ENCODE data around the gene SIGLEC9.

The SIGLEC9 gene

DNA sequence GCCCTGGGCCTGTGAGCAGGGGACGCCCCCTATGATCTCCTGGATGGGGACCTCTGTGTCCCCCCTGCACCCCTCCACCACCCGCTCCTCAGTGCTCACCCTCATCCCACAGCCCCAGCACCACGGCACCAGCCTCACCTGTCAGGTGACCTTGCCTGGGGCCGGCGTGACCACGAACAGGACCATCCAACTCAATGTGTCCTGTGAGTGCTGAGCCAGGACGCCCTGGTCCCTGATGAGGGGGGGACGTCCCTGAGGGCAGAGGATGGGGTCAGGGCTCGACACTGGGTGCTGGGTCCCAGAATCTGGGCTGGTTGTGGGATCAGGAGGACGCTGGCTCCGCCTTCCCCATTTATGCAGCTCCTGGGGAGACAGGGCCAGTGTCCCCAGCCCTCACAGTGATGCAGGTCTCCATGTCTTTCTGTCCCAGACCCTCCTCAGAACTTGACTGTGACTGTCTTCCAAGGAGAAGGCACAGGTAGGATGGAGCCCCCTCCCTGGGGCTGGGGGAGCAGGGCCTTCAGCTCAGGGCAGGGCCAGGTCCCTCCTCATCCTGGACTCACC is 19.9 kb downstream of the SIGLEC9 start:
- no peak for DNase-seq (ENCODE audit: low read depth in 2 of 2)

DNA sequence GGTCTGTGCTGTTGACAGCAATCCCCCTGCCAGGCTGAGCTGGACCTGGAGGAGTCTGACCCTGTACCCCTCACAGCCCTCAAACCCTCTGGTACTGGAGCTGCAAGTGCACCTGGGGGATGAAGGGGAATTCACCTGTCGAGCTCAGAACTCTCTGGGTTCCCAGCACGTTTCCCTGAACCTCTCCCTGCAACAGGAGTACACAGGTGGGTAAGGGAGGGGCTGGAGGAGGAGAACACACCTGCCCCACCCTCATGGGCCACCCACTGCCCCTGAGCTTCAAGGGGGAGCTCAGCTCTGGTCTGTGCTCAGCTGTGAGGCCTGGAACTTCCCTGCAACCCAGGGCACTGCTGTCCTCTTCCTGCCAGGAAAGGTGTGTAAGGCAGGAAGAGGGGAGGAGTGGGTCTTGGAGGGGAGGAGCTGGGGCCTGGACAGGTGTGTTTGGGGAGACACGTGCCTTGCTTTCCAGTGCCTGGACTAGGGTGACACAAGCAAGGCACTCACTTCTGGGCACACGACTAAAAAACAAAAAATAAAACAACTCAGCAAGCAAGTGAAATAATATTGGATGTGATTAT is 21.3 kb downstream of the SIGLEC9 start:
- DNase-seq (ENCODE audit: low read depth in 2 of 2), result no peak

DNA sequence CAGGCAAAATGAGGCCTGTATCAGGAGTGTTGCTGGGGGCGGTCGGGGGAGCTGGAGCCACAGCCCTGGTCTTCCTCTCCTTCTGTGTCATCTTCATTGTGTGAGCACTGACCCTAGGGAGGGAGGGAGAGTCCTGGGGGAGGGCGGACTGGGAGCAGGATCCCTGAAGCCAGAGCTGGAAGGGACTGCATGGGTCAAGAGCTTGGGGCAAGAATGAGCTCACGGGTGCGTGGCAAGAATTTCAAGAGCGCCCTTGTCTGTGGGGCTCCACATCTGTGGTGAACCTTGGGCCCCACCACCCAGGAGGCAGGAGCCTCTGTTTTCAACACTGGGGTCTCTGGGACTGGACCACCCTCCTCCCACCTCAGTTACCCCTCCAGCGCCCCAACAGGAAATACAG is 22.0 kb downstream of the SIGLEC9 start:
- no peak for DNase-seq (ENCODE audit: low read depth in 2 of 2)

DNA sequence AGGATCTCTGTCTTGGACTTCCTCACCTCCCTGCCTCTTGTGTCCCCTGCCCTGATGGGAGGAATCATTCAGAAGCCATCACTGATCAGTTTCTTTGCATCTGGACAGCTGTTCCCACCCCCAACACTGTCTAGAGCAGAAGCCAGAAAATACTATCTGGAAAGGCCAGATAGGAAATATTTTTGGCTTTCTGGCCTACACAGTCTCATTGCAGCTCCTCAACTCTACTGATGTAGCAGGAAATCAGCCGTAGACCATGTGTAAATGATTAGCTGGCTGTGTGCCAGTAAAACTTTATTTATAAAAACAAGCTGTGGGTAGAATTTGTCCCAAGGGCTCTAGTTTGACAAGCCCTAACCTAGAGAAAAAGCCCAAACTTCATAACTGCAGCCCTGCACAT is 23.0 kb downstream of the SIGLEC9 start:
- no peak for DNase-seq (ENCODE audit: low read depth in 2 of 2)

DNA sequence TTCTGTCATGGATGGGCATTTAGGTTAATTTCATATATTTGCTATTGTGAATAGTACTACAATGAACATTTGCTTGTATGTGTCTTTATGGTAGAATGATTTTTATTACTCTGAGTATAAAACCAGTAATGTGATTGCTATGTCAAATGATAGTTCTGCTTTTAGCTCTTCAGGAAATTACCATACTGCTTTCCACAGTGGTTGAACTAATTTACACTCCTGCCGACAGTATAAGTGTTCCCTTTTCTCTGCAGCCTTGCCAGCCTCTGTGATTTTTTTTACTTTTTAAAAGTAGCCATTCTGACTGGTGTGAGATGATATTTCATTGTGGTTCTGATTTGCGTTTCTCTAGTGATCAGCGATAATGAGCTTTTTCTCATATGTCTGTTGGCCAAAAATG is 23.9 kb downstream of the SIGLEC9 start:
- DNase-seq (ENCODE audit: low read depth in 2 of 2), result no peak

DNA sequence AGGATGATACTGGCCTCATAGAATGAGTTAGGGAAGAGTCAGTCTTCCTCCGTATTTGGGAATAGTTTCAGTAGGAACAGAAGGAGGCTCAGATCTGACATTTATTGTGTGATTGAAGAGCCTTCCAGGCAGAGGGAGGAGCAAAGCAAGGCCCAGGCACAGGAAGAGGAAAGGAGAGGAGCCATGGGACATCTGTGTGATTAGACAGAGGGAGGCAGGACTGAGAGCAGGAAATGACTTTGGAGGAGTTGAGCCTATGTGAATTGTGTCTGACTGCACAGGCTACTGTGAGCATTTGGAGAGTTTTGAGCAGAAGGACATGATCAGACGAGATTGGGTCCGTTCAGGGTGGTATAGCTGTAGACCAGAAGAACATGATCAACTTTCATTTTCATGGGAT is 25.9 kb downstream of the SIGLEC9 start:
- DNase-seq (ENCODE audit: low read depth in 2 of 2), result no peak

DNA sequence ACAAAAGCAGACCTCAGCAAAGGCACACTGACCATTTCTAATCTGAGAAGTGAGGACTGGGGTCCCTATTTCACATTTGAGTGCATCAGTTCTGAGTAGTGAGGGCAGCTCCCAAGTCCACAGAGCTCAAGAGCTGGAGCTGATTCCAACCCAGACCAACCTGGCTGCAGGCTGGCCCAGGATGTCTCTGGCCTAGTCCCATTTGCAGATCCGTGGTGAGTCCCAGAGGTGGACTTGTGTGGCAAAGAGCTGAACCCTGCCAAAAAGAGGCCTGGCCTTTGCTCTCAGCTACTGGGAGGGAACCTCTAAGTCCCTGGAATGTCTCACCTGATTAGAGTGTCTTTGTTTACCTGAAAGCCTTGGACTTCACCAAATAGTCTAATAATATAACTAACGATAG is 32.0 kb downstream of the SIGLEC9 start:
- no peak for DNase-seq (ENCODE audit: low read depth in 2 of 2)

DNA sequence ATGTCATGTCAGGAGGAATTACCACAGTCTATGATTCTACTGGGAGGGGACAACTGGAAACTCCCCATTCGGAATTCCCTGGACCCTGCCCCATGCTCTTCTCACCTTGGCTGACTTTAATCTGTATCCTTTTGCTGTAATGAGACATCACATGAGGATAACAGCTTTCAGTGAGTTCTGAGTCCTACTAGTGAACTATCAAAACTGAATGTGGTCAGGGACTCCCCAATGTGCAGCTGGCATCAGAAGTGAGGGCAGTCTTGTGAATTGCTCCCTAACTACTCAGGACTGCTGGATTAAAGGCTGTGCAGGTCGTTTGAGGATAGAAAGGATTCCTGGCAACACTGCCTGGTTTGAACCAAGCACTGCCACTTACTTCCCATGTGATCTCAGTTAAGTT is 32.6 kb downstream of the SIGLEC9 start:
- DNase-seq (ENCODE audit: low read depth in 2 of 2), result no peak

DNA sequence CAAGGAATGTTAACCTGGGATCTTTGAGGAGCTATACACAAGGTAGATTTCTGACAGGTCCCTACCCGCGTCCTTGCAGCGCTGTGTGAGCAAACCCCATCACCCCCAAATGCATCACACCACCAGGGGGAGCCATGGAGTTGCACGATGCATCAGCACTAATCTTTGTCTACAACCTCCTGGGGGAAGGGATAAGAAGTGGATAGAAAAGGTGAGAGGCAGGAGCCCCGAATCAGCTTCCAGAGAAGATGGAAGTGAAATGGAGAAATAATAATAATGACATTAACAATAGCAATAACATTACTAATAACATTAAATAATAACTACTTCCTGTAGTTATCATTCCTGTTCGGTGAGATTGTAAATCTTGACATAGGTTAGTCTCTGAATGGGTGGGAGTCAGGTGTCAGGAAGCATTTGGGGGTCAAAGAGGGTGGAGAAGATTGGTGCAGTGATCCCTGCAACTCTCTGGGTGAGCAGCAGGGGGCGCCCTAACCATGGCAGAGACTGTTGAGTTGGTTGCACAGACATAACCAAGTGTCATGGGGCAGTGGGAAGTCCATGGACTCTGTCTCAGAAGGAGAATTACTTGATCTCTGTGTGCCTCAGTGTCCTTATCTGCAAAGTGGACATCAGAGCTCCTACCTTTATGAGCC is 33.9 kb downstream of the SIGLEC9 start:
- peak; percentile 70 to 75 for DNase-seq (ENCODE audit: low read depth in 2 of 2)

DNA sequence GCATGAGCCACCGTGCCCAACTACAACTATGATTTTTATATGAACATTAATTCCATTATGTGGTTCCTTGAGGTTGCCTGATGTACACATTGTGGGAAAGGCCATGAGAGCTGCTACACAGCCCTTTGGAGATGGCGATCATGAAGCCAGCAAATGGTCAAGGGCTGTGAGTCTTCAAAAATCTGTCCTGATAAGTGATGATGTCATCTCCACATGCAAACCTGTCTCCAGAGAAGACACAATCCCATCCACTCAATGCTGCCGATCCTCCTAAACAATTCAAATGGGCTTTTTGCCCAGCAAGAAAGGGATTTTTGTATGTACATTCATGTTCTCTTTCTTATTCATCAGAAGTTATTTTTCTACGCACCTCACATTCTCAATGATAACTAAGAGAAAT is 35.0 kb downstream of the SIGLEC9 start:
- DNase-seq (ENCODE audit: low read depth in 2 of 2), result no peak

DNA sequence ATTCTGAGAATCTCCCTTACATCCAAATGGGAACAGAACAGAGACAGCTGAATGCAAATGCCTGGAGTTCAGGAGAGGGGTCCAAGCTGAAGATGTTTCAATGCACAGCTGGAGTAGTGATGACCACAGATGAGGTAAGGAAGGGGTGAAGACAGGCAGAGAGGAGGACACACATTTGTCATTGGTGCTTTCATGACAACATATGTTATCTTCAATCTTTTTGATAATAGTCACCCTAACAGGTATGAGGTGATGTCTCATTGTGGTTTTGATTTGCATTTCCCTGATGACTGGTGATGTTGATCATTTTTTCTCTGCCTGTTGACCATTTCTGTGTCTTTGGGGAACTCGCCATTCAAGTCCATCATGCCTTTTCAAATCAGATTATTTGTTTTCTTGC is 36.6 kb downstream of the SIGLEC9 start:
- DNase-seq (ENCODE audit: low read depth in 2 of 2), result no peak

DNA sequence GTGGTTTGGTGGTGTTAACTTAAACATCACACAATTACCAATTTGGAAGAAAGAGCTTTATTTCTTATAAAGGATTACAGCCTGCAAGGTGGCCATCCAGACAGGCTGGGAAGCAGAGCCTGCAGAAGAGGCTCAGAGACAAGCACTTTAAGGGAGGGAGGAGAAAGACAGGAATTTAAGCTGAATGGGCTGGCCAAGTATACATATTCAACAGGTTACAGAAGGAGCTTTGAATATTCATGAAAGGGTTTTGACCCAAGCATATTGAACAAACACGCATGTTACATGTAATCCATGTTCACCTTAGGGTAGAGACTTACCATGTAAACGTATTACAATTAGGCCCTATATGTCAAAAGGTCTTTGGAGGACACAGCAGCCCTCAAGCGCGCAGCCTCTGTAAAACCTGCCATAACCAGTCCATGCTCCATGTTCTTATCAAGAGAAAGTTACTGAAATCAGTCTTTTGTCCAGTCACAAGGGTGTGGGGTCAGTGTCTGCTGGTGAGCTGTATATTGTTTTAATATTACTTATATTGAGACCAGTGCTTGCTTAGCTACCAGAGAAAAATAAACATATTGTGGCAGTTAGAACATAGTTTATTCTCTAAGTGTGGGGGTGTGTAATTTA is 37.3 kb downstream of the SIGLEC9 start:
- DNase-seq (ENCODE audit: low read depth in 2 of 2), result no peak

DNA sequence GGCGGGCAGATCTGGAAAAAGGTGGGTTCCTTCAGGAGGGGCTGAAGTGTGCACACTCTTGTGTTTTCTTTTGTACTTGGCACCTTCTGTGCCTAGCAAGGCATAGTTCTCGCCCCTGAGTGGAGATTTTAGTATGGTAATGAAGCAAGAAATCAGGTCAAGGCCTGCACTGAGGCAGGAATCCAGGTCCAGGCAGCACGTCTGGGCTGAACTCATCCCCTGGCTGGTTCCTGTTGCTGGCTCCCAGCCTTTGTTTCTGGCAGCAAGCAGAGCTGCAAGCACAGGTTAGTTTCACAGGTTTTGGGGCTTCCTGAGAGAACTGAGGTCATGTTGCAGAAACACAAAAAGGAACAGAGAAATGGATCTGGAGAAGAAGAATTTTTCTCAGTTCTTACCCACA is 38.6 kb downstream of the SIGLEC9 start:
- DNase-seq (ENCODE audit: low read depth in 2 of 2), result no peak

DNA sequence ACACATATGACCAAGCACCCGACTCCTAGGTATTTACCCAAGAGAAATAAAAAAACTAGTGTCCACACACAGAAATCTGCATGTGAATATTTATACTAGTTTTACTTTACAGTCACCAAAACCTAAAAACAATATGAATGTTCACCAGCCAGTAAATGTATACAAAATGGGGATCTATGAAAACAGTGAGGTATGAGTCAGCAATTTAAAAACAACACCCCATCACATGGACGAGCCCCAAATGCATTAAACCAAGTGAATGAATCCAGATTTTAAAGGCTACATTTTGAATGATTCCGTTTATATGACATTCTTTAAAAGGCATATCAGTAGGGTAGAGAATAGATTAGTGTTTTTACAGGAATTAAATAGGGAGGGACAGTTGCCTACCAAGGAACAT is 39.5 kb downstream of the SIGLEC9 start:
- no peak for DNase-seq (ENCODE audit: low read depth in 2 of 2)

DNA sequence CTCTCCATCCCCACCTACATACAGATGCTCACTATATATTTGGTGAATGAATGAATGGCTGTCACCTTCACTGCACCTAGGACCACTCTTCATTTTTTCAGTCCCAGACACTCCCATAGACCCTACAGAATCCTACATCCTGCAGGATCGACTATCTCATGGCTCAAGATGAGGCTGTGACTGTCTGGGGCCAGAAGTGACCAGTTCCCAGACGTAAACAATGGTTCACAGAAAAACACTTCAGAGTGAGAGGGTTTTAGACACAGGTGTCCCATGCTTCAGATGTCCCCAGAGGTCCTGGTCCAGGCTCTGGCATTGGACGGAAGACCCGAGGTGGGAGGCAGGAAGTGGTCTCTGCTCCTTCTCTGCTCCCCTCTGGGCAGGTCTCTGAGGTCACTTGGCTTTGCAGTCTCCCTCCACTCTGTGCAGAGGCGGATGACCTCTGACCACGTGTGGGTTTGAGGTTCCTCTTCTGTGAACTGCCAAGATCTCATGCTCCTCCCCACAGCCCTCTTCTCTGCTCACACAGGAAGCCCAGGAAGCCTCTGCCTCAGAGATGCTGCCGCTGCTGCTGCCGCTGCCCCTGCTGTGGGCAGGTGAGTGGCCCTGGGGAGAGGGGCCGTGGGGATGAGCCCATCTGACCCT is 42.3 kb downstream of the SIGLEC9 start:
- DNase-seq (ENCODE audit: low read depth in 2 of 2), result no peak

DNA sequence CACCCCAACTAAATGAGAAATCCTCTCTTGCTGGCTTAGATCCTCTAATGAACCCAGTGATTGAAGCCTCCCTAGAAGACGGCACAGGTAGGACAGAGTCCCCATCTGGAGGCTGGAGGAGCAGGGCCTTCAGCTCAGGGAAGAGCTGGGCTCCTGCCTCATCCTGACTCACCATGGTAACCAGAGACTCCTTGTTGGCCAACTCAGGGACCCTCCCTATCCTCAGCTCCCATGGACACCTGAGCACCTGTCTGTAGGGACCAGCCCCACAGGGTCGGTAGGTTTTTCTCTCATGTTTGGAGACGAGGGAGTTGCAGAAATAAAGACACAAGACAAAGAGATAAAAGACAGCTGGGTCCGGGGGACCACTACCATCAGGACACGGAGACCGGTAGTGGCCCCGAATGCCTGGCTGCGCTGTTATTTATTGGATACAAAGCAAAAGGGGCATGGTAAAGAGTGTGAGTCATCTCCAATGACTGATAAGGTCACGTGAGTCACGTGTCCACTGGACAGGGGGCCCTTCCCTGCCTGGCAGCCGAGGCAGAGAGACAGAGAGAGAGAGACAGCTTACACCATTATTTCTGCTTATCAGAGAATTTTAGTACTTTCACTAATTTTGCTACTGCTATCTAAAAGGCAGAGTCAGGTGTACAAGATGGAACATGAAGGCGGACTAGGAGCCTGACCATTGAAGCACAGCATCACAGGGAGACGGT is 44.0 kb downstream of the SIGLEC9 start:
- no peak for DNase-seq (ENCODE audit: low read depth in 2 of 2)

DNA sequence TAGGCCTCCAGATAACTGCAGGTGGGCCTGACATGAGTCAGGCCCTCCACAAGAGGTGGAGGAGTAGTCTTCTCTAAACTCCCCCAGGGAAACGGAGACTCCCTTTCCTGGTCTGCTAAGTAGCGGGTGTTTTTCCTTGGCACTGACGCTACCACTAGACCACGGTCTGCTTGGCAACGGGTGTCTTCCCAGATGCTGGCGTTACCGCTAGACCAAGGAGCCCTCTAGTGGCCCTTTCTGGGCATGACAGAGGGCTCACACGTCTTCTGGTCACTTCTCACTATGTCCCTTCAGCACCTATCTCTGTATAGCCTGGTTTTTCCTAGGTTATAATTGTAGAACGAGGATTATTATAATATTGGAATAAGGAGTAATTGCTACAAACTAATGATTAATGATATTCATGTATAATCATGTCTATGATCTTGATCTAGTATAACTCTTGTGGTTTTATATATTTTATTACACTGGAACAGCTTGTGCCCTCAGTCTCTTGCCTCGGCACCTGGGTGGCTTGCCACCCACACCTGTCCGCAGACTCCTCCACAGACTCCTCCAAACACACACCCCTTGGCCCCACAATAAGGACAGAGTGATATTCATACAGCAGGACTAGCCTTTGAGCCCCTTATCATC is 44.7 kb downstream of the SIGLEC9 start:
- DNase-seq (ENCODE audit: low read depth in 2 of 2), result peak; percentile 56 to 57

DNA sequence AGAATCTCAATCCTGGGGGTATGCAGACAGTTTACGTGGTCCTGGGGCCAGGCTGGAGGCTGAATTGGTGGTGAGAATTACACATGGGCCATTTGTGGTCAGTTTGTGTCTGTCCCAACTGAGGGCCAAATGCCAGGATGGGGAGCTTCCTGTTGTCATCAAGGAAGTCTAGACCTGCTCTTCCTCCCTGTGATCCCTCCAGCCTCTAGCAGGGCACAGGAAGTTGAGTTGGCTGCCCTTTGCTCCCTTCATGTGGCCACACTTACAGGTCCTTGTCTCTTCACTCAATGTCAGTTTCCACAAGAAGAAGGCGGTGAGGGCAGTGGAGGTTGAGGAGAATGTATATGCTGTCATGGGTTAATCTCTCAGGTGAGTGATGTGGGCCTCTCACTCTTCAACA is 47.5 kb downstream of the SIGLEC9 start:
- DNase-seq (ENCODE audit: low read depth in 2 of 2), result no peak

DNA sequence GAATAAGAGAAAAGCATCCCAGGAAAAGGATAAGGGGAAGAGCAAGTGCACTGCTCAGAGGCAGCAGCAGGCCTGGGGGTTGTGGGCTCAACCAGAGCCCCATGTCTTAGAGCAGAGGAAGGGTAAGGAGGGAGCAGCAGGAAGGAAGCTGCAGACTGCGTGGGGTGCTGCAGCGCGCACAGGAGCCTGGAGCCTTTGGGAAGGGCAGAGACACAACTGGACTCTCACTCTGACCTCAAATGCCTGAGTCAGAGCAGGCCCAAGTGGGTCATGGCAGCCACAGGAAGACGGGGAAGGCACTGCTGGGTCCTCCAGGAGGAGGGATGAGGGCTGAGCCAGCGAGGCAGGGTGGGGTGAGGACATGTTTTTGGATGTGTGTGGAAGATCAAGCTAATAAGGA is 49.0 kb downstream of the SIGLEC9 start:
- DNase-seq (ENCODE audit: low read depth in 2 of 2), result no peak

DNA sequence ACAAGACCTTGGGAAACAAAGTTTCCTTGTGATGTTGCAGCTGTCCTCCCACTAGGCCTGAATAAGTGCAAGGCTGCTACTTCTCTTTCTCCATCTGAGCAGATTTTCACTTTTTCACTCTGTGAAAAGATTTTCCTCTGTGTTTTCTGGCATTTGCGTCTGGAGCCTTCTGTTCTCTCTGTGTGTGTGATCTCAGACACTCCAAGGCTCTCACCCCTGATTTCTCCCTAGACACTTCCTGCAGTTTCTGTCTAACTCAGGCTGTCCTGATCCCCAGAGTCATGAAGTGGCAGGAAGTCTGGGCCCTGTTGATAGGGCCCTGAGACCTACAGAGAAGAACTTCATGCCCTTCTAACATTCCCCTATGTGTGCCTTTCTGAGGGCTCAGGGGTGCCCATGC is 54.5 kb downstream of the SIGLEC9 start:
- no peak for DNase-seq (ENCODE audit: low read depth in 2 of 2)
